Osteocyte (in vitro differentiated cells): ENCODE data around the gene C1QTNF8. TPM values are rescaled to one million over a fixed set of nuclear protein-coding genes. Genes with fewer than 3 reads are reported as not detected.
"Not testable (repeated sequence)": the region's sequence is repeated elsewhere in the genome, so short reads cannot be mapped to it uniquely, and the experiment has no call there.

ENCODE experiments used
- DNase-seq: peaks from one replicate; pipeline ENCODE4 v3.0.0; 2021; ENCODE audit warnings: mixed read lengths; ENCODE audit not compliant: unreplicated experiment; ENCODE audit errors: extremely low spot score
- H3K27ac Mint-ChIP-seq: one replicate; pipeline ENCODE4 v1.8.0; 2021; ENCODE audit warnings: mild to moderate bottlenecking, mixed read lengths; ENCODE audit not compliant: unreplicated experiment
- H3K27me3 Mint-ChIP-seq: one replicate; pipeline ENCODE4 v1.8.0; 2021; ENCODE audit warnings: mixed read lengths; ENCODE audit not compliant: unreplicated experiment
- H3K36me3 Mint-ChIP-seq: one replicate; pipeline ENCODE4 v1.8.0; 2021; ENCODE audit warnings: mixed read lengths; ENCODE audit not compliant: unreplicated experiment
- H3K4me1 Mint-ChIP-seq: one replicate; pipeline ENCODE4 v1.8.0; 2021; ENCODE audit warnings: mixed read lengths; ENCODE audit not compliant: unreplicated experiment
- H3K4me3 Mint-ChIP-seq: one replicate; pipeline ENCODE4 v1.8.0; 2021; ENCODE audit warnings: mild to moderate bottlenecking, moderate library complexity, mixed read lengths; ENCODE audit not compliant: unreplicated experiment
- H3K9me3 Mint-ChIP-seq: one replicate; pipeline ENCODE4 v1.8.0; 2021; ENCODE audit warnings: mixed read lengths; ENCODE audit not compliant: unreplicated experiment
- CTCF ChIP-seq: fragments of 200-600 bp; sonication (generic); IDR thresholded peaks from 2 replicates; pipeline ENCODE4 v1.5.0; 2021; ENCODE audit warnings: antibody characterized with exemption, mild to moderate bottlenecking, moderate library complexity
- total RNA-seq: library from RNA; stranded (reverse); gene quantifications from 2 replicates; pipeline ENCODE4 v1.2.1, GENCODE V29; 2021

C1QTNF8 gene
- total RNA-seq, 1 donor from 2014 or later: not detected

- Mint-ChIP-seq H3K27ac (no peak overlapping the region), H3K27me3 (no peaks in the 10 kb centered on the region), H3K4me1 (no peaks in the 10 kb centered on the region), H3K36me3 (no peaks in the 10 kb centered on the region), H3K9me3 (no peaks in the 10 kb centered on the region), H3K4me3 (no peak overlapping the region)
- no peak for DNase-seq
- TF ChIP-seq CTCF: no peak
These were observed 435 bp downstream of the C1QTNF8 start for GRCh38 chr16:1095450-1096168.

- DNase-seq: no peak
- no peaks in the 10 kb centered on the region for H3K9me3 Mint-ChIP-seq
- H3K36me3 Mint-ChIP-seq: no peaks in the 10 kb centered on the region
- no peaks in the 10 kb centered on the region for H3K27me3 Mint-ChIP-seq
- no peaks in the 10 kb centered on the region for H3K4me1 Mint-ChIP-seq
- no peak overlapping the region for H3K4me3 Mint-ChIP-seq
- no peak for TF ChIP-seq CTCF
- H3K27ac Mint-ChIP-seq: no peak overlapping the region
These were observed 1.2 kb downstream of the C1QTNF8 start for GRCh38 chr16:1094601-1095449.

- H3K4me3 Mint-ChIP-seq: no peak overlapping the region
- DNase-seq: no peak
- H3K27me3 Mint-ChIP-seq: no peaks in the 10 kb centered on the region
- H3K36me3 Mint-ChIP-seq: no peaks in the 10 kb centered on the region
- no peak overlapping the region for H3K27ac Mint-ChIP-seq
- TF ChIP-seq CTCF: no peak
- no peaks in the 10 kb centered on the region for H3K9me3 Mint-ChIP-seq
- H3K4me1 Mint-ChIP-seq: no peaks in the 10 kb centered on the region
These were observed 1.9 kb downstream of the C1QTNF8 start for GRCh38 chr16:1094124-1094479.

GRCh38 chr16:1093284-1094123, 2.5 kb downstream of the C1QTNF8 start:
- Mint-ChIP-seq H3K4me1 (no peaks in the 10 kb centered on the region), H3K27me3 (peaks cover under 1% of the 10 kb centered on the region), H3K36me3 (no peaks in the 10 kb centered on the region), H3K27ac (no peak overlapping the region), H3K4me3 (no peak overlapping the region), H3K9me3 (no peaks in the 10 kb centered on the region)
- no peak for DNase-seq
- no peak for TF ChIP-seq CTCF

DNA sequence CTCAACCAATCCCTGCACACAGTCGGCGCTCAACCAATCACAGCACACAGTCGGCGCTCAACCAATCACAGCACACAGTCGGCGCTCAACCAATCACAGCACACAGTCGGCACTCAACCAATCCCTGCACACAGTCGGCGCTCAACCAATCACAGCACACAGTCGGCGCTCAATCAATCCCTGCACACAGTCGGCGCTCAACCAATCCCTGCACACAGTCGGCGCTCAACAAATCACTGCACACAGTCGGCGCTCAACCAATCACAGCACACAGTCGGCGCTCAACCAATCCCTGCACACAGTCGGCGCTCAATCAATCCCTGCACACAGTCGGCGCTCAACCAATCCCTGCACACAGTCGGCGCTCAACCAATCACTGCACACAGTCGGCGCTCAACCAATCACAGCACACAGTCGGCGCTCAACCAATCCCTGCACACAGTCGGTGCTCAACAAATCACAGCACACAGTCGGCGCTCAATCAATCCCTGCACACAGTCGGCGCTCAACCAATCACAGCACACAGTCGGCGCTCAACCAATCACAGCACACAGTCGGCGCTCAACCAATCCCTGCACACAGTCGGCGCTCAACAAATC, 3.3 kb downstream of the C1QTNF8 start:
- H3K27ac Mint-ChIP-seq, H3K9me3 Mint-ChIP-seq, H3K27me3 Mint-ChIP-seq, DNase-seq, H3K36me3 Mint-ChIP-seq, H3K4me1 Mint-ChIP-seq, H3K4me3 Mint-ChIP-seq: not testable (repeated sequence)
